HG03159 (cell line): ENCODE measurements around the gene FOXL1.

ENCODE experiments used
- ATAC-seq: cut with Tn5 transposase; IDR thresholded peaks from one replicate; pipeline ENCODE4 v1.9.1; 2021; ENCODE audit warnings: mild to moderate bottlenecking, moderate library complexity; ENCODE audit not compliant: unreplicated experiment

FOXL1 gene

DNA sequence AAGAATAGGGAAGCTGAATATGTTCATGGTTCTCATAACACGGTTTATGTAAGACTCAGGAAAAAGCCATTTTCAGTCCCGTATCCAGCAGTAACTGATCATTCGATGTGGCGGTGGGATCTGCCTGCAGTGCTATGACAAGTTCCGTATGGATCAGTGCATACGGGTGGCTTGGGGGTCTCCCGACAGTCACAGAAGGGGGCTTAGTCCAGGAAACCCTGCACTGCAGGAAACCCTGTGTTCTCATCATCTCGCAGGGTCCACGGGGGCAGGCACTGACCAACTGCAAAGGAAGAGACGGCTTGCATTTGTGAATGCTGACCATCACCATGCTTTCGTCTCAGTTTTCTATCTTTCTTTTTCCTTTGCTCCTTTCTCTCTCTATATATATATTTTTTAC lies 31.1 kb upstream of the FOXL1 start:
- ATAC-seq = no peak

DNA sequence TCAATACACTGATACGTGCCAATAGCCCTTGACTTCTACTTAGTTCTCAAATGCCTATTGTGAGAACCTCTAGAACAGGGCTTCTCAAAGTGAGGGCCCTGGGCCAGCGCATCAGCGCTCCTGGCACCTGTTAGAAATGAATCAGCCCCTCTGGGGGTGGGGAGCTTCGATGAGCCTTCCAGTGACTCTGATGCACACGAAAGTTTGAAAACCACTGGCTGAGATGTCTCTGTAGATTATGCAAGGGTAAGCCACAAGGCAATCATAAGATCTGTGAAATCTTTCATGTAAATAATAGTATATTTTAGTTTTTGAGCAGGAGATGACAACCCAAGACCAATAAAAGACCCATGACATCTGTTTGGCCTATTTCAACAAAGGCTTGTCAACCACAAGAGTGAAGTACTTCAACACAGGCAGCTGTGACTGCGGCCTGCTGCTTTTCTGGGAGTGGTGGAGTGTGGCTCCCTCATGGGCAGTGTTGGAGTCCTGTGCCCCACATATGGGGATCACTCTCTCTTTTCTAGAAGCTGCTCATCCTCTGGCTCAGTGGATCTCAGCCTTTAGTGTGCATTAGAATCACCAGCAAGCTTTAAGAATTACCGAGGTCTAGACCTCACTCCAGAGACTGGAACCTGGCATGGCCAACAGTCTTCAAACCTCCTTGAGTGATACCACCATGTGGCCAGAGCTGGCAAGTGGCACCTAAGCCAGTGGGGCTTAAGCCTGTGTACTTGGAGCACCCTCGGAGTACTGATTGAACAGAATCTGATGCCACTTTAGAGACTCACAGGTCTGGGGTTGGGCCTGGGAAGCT lies 29.1 kb upstream of the FOXL1 start:
- no peak for ATAC-seq

DNA sequence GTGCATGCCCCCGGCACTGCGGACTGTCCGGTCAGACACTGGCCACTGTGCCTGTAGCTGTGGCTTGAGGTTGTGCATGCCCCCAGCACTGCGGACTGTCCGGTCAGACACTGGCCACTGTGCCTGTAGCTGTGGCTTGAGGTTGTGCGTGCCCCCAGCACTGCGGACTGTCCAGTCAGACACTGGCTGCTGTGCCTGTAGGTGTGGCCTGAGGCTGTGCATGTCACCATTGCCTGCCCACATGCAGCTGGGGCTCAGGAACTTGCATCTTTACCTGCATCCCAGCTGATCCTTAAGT lies 28.5 kb upstream of the FOXL1 start:
- ATAC-seq = no peak

DNA sequence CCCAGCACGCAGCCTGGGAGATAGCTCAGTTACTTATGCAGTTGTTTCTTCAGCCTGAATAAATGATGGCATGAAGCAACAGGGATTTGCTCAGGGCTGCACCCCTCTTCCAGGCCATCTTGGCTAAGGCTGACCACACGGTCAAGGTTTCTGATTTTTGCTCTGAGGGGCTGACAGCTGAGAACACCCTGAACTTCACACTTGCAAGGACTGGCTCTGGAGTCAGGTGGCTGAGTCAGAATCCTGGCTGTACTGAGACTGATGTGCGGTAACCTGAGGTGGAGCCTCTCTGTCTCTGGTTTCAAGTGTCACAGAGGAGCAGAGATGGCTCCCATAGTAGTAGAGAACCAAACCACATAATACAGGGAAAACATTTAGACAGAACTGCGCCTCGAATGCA lies 28.1 kb upstream of the FOXL1 start:
- no peak for ATAC-seq

DNA sequence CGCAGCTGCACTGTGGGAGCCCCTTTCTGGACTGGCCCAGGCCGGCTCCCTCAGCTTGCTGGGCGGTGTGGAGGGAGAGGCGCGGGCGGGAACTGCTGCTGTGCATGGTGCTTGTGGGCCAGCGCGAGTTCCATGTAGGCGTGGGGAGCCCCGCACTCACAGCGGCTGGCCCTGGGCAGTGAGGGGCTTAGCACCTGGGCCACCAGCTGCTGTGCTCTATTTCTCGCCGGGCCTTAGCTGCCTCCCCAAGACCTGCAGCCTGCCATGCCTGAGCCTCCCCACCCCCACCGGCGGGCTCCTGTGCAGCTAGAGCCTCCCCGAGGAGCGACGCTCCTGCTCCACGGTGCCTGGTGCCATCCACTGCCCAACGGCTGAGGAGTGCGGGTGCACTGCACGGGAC lies 25.0 kb upstream of the FOXL1 start:
- no peak for ATAC-seq

DNA sequence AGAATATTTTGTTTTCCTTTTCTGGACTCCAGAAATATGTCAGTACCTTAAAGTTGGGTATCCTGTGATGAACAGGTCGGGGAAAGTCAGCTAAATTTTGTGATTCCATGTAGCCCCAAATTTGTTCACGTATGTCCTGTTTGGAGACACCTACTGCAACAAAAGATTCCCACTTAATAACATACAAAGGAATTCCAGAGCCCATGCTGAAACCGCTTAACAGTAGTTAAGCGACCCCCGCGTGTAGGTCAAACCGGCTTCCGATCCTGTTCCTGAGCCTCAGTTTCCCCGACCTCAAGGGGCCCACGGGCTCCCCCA lies 23.8 kb upstream of the FOXL1 start:
- ATAC-seq = peak; percentile 11

DNA sequence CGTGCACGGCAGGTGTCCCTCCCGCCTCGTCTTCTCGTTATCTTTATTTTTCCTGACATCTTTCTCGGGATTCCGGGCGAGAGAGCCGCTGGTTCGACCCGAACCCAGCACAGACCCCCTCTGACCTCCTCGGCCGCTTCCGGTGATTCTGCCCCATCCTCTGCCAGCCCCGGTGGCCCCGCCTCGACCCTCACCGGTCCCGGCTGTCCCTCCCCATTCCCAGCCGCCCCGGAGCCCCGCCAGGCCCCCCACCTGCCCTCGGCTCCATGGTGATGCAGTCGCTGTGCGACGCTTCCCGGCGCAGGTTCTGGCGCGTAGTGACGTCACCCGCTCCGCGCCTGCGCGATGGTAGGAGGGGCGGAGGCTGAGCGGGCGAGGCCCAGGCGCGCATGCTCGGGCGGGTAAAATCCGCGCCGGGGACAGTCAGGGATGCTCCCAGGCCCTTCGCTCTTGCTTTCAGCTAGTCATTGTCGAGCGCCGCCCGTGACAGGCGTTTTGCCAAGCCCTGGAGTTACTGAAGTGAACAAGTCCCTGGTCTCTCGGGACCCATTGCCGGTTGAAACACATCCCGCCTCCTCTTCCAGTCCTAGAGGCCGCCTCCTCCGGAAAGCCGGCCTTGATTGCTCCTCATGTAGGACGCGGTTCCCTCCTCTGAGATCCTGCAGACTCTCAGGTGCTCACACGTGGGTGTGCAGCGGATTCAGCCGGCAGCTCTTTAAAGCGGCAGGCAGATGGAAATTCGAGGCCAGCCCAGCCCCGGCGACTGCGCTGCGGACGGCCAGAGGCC lies 23.2 kb upstream of the FOXL1 start, which contains the start of gene MTHFSD:
Gene MTHFSD, minus strand, starts transcription at position 319 of the 787 bp plus-strand sequence. Its CDS starts 51 bp downstream, at position 268.
- ATAC-seq = peak; percentile 87

DNA sequence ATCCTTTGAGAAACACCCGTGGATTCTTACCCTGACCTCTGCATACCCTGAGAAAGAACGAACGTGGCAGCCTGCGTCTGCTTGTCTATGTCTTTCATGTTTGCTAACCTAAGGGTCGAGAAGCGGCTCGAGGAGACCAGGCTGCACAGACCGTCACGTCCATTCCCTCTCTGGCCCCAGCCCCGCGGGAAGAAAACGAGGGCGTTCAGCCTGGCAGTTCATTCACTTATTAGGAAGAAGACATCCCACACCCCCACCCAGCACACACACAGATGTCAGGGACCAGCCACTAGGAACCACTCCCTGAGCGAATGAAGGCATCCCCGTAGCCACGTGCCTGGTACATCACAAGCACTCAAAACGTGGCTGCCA lies 22.7 kb upstream of the FOXL1 start:
- no peak for ATAC-seq

DNA sequence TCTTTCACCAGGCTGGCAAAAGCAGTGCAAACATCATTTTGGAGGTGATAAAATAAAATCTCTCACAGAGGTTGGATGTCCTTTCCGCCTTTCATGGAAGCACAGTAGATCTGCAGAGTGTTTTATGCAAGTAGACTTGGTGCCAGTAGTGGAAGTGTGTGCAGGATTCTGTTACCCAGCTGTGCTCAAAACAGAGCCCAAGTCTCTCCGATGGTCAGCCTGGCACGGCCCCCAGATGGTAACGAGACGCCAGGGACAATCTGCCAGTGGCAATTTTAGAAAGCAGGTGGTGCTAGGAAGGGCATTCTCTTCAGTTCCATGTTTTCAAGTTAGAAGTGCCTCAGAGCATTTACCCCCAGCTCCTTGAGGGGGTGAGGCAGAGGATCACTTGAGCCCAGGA lies 21.8 kb upstream of the FOXL1 start:
- ATAC-seq = no peak

DNA sequence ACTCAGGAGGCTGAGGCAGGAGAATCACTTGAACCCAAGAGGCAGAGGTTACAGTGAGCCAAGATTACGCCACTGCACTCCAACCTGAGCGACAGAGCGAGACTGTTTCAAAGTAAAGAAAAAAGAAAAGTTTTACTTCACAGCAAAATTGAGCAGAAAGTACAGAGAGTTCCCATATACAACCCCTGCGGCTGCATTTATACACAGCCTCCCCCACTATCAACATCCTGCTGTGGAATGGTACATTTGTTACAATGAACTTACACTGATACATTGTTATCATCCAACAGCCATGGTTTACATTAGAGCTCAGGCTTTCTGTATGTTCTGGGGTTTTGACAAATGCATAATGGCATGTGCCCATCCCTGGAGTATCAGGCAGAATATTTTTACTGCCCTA lies 20.8 kb upstream of the FOXL1 start:
- ATAC-seq = no peak

DNA sequence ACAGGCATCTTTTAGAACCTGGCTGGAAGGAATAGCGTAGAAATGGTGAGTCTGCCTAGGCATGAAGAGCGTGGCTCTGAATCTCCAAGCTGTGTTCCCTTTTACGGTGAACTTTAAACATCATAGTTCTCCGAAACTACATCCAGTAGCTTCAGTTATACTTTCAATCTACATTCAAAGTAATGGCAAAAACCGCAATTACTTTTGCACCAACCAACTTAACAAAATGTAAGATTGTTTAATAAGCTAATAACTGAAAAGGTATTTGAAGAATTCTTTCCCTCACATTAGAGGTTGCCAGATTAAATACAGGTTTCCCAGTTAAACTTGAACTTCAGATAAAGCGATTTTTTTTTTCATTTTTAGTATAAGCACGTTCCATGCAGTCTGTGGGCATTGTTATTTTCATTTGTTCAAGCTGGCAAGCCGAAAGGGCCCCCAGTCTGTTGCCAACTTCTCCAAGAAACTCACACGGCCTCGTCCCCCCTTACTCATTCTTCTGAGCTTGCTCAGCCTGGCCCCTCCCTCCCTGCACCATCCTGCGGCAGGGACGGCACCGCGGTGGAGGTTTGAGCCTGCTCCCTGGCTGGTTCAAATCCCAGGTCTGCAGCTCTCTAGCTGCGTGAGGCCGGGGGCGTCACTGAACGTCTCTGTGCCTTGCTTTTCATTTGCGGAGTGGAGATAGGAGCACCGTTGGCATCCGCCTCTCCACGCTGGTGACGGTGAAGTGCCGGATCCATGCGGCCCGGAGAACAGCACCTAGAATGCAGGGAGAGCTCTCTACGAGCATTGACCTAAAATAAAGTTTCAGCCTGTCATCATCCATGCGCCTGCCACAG lies 19.8 kb upstream of the FOXL1 start:
- ATAC-seq = no peak

DNA sequence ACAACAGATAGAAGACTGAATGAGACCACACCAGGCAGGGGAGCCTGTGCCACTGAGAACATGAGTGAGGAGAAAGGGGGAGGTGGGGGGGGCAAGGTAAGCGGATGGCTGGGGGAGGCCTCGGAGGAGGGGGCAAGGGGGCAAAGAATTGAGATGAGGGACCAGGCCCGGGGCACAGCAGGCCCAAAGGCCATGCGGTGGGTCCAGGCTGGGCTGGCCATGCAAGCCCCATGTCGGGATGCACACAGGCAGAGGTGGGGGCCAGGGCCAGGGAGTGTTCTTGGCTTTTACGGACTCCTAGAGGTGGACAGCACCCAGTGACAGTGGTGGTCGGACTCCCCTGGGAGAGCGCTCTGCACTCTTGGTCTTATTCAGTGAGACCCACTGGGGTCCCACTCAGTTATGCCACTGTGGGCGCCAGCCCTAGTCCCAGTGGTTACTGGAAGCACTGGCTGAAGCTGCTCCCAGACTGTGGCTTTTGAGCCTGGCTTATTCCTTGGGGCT lies 18.5 kb upstream of the FOXL1 start:
- no peak for ATAC-seq

DNA sequence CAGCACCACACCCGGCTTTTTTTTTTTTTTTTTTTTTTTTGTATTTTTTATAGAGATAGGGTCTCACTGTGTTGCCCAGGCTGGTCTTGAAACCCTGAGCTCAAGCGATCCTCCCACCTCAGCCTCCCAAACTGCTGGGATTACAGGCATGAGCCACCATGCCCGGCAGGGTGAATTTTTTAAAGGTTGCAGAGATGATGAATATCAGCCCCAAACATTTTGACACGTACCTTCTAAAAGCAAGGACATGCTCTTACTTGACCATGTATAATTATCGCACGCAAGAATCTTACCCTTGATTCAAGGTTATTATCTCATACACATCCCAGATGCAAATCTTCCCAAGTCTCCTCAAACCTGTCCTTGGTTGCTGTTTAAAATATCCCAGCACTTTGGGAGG lies 16.0 kb upstream of the FOXL1 start:
- no peak for ATAC-seq

DNA sequence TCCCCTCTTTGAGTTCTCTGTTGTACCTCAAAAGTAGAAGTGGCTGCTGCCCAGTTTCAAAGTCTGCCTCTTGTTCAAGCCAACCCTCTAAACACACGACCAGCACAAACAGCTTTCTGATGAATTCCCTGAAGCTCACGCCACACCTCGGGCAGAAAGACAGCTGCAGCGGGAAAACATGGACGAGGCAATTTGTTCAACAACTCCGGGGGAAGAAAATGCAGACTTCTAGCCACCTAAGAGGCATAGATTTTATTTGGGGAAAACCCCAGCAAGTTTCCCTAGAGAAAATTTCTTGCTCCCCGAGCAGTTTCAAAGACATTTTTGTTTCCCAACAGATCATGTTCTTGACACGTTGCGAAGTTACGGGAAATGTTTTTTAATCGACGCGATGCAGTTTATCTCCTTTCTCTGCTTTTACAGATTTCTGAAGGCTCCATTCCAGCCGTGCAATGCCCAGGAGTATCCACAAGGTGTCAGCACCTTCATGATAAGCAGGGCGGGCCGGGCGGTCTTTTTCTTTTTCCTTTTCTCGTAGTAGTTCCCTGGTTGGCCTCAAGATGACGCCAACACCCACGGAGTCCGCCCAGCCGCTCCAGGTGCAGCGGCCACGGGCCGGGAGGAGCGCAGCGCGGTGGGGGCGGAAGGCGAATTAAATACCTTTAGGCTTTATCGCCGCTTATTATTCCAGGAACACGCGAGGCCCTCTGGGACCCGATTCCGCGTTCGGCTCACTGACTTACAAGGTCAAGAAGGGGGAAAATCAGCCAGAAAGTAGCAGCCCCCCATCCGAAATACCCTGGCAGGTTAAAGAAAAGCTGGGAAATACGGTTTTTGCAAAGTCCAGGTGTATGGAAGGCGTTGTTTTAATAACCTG lies 14.6 kb upstream of the FOXL1 start:
- ATAC-seq = peak; percentile 64

DNA sequence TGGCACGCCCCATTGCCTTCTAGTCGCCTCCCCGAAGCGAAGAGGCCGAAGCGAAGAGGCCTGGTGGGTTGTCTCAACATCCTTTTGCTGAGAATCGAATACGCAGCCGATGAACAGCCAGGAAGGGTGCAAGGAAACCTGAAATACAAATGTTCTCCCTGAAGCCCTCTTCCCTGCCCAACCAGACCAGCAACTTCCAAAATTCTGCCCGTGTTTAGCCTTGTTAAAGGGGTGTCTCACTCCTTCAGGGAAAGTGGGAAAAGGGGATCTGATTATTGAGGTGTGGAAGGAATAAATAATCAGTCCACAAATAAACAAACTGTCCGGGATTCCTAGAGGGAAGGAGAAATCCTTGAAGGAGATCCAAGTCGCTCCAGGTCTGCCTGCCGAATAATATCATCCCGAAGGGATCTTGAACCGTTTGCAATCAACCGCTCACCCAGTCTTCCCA lies 13.1 kb upstream of the FOXL1 start:
- ATAC-seq = no peak

DNA sequence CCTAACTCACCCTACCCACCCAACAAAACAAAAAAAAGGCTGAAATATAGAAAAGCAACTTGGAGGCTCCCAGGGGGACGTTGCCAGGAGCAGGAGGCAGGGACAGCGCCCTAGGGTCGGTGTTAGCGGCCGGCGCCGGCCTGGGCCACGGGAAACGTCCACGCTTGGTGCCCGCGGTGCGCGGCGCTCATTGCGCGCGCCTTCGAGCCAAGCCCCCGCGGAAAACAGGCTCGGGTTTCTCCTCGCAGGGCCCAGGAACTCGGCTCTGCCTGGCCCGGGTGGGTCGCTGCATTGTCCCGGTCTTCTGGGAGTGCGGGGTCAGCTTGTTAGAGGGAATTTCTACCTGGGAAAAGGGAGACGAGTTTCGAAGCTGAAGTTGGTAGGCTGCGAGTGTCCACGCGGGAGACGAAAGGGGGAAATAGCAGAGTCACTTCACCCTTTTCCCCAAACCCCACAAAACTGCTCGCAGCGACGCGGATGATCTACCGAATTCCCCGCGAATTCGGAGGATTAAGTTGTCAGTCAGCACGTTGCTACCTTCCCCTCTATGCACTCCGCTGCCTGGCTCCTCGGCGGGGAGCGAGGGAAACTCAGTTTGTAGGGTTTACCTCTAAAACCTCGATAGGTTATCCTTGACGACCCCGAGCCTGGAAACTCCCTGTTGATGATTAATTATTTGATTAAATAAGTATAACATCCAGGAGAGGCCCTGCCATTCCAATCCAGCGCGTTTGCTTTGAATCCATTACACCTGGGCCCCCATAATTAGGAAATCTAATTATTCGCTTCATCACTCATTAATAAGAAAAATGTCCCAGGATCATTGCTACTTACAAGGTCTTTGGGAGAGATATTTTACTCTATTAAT lies 12.5 kb upstream of the FOXL1 start:
- no peak for ATAC-seq

DNA sequence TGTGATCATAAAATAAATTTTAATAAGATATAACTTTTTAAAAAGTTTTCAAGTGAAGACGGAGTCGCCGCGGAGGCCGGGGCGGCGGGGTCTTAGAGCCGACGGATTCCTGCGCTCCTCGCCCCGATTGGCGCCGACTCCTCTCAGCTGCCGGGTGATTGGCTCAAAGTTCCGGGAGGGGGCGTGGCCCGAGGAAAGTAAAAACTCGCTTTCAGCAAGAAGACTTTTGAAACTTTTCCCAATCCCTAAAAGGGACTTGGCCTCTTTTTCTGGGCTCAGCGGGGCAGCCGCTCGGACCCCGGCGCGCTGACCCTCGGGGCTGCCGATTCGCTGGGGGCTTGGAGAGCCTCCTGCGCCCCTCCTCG lies 11.8 kb upstream of the FOXL1 start, which contains the start of gene FOXC2:
Gene FOXC2, plus strand, starts transcription at position 229 of the 365 bp plus-strand sequence. CDS start 507 bp downstream, outside the sequence.
- no peak for ATAC-seq

DNA sequence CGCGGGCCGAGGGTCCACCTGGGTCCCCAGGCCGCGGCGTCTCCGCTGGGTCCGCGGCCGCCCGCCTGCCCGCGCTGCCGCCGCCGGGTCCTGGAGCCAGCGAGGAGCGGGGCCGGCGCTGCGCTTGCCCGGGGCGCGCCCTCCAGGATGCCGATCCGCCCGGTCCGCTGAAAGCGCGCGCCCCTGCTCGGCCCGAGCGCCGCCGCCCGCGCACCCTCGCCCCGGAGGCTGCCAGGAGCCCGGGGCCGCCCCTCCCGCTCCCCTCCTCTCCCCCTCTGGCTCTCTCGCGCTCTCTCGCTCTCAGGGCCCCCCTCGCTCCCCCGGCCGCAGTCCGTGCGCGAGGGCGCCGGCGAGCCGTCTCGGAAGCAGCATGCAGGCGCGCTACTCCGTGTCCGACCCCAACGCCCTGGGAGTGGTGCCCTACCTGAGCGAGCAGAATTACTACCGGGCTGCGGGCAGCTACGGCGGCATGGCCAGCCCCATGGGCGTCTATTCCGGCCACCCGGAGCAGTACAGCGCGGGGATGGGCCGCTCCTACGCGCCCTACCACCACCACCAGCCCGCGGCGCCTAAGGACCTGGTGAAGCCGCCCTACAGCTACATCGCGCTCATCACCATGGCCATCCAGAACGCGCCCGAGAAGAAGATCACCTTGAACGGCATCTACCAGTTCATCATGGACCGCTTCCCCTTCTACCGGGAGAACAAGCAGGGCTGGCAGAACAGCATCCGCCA lies 11.2 kb upstream of the FOXL1 start:
- no peak for ATAC-seq
